Vagina (tissue), 2 donors: ENCODE data around the gene NAPSA.

Experiments
- CTCF ChIP-seq, 3 experiments: fragments of 450-650 bp in 2 of 3; fragments of 200-600 bp in 1 of 3; sonication (generic) in 1 of 3; IDR thresholded peaks; one replicate each; pipeline ENCODE4 v1.5.1; 2017 to 2019; ENCODE audit warnings: antibody characterized with exemption in 3 of 3, mild to moderate bottlenecking in 2 of 3, moderate library complexity in 2 of 3
- POLR2A ChIP-seq, 2 donors: fragments of 450-650 bp; IDR thresholded peaks; one replicate each; pipeline ENCODE4 v1.6.1; 2017; ENCODE audit warnings: antibody characterized with exemption in 2 of 2, mild to moderate bottlenecking in 2 of 2, moderate library complexity in 2 of 2
- POLR2AphosphoS5 ChIP-seq, 2 donors: sonication (generic); formaldehyde crosslinking; IDR thresholded peaks; one replicate each; pipeline ENCODE4 v1.9.0; 2017; ENCODE audit warnings: antibody characterized with exemption in 2 of 2, mild to moderate bottlenecking in 2 of 2, low read depth in 1 of 2; ENCODE audit not compliant: insufficient read depth in 1 of 2

GRCh38 chr19:50383852-50384684 is 18.6 kb upstream of the NAPSA start, which contains the start of gene POLD1:
- TF ChIP-seq CTCF (IDR thresholded peaks at IDR 0.05) (no peak), POLR2A (IDR thresholded peaks at IDR 0.05) (no peak), POLR2AphosphoS5 (IDR thresholded peaks at IDR 0.05; ENCODE audit: insufficient read depth in 1 of 2, low read depth in 1 of 2) (peak; percentile 78 to 87)
